WTC11 (cell line): Measurements from ENCODE around the gene PET117. TPM values are rescaled to one million over a fixed set of nuclear protein-coding genes. Genes with fewer than 3 reads are reported as not detected.
"Not testable (repeated sequence)": the region's sequence is repeated elsewhere in the genome, so short reads cannot be mapped to it uniquely, and the experiment has no call there.

Experiments
- ATAC-seq: fragments of 200-7000 bp; cut with Tn5 transposase; 2 replicates; pipeline ENCODE4 v1.10.0; 2021; ENCODE audit warnings: mild to moderate bottlenecking, moderate library complexity
- CTCF ChIA-PET: fragments of 300-600 bp; sonication (Branson Sonifier 250); formaldehyde crosslinking; loops from one replicate; lab custom pipeline; 2021; ENCODE audit warnings: antibody characterized with exemption; lab: Charles Lee
- POLR2A ChIA-PET: fragments of 350-600 bp; sonication (Branson Sonifier 250); formaldehyde crosslinking; loops from one replicate; lab custom pipeline; 2021; ENCODE audit warnings: antibody characterized with exemption; lab: Charles Lee
- DNase-seq: peaks from one replicate; pipeline ENCODE4 v3.0.0; 2021; ENCODE audit warnings: low spot score
- H3K27ac Mint-ChIP-seq: 2 replicates; pipeline ENCODE4 v1.8.0; 2021; ENCODE audit warnings: mixed read lengths
- H3K27me3 Mint-ChIP-seq: 2 replicates; pipeline ENCODE4 v1.8.0; 2021; ENCODE audit warnings: low read depth, mild to moderate bottlenecking, moderate library complexity, mixed read lengths
- H3K36me3 Mint-ChIP-seq: 2 replicates; pipeline ENCODE4 v1.8.0; 2021; ENCODE audit warnings: mixed read lengths
- H3K4me1 Mint-ChIP-seq: 2 replicates; pipeline ENCODE4 v1.8.0; 2022; ENCODE audit warnings: mixed read lengths
- H3K4me3 Mint-ChIP-seq: 2 replicates; pipeline ENCODE4 v1.8.0; 2021; ENCODE audit warnings: mild to moderate bottlenecking, moderate library complexity, mixed read lengths
- H3K9me3 Mint-ChIP-seq: 2 replicates; pipeline ENCODE4 v1.8.0; 2021; ENCODE audit warnings: mixed read lengths
- EMX1 ChIP-seq: fragments of 250-450 bp; sonication (Bioruptor Pico); IDR thresholded peaks from 2 replicates; pipeline ENCODE4 v1.8.0; 2021; ENCODE audit warnings: mild to moderate bottlenecking
- GABPB1 ChIP-seq: sonication (generic); formaldehyde crosslinking; IDR thresholded peaks from 2 replicates; pipeline ENCODE4 v1.8.1; 2023; ENCODE audit warnings: mild to moderate bottlenecking, missing genetic modification reagents
- GRHL2 ChIP-seq: fragments of 250-450 bp; sonication (Bioruptor Pico); IDR thresholded peaks from 2 replicates; pipeline ENCODE4 v1.8.0; 2022; ENCODE audit warnings: mild to moderate bottlenecking, moderate library complexity; ENCODE audit not compliant: insufficient replicate concordance, severe bottlenecking
- NFATC4 ChIP-seq: fragments of 250-450 bp; sonication (Bioruptor Pico); IDR thresholded peaks from 2 replicates; pipeline ENCODE4 v1.9.0; 2021; ENCODE audit warnings: mild to moderate bottlenecking
- SMAD4 ChIP-seq: sonication (generic); formaldehyde crosslinking; IDR thresholded peaks from 2 replicates; pipeline ENCODE4 v1.8.0; 2022; ENCODE audit warnings: mild to moderate bottlenecking, missing genetic modification reagents
- USF1 ChIP-seq: sonication (generic); formaldehyde crosslinking; IDR thresholded peaks from 2 replicates; pipeline ENCODE4 v1.8.0; 2022; ENCODE audit warnings: mild to moderate bottlenecking, missing genetic modification reagents
- ZNF121 ChIP-seq: sonication (generic); formaldehyde crosslinking; IDR thresholded peaks from 2 replicates; pipeline ENCODE4 v1.8.0; 2023; ENCODE audit warnings: missing genetic modification reagents
- ZNF232 ChIP-seq: sonication (generic); formaldehyde crosslinking; IDR thresholded peaks from 2 replicates; pipeline ENCODE4 v1.8.0; 2022; ENCODE audit warnings: mild to moderate bottlenecking, missing genetic modification reagents
- ZNF317 ChIP-seq: sonication (generic); formaldehyde crosslinking; IDR thresholded peaks from 2 replicates; pipeline ENCODE4 v1.8.1; 2023; ENCODE audit warnings: low read depth, mild to moderate bottlenecking, moderate library complexity, missing genetic modification reagents, borderline replicate concordance
- ZSCAN18 ChIP-seq: fragments of 250-450 bp; sonication (Bioruptor Pico); IDR thresholded peaks from 2 replicates; pipeline ENCODE4 v2.1.2; 2022; ENCODE audit warnings: mild to moderate bottlenecking, moderate library complexity
- total RNA-seq: library from RNA; stranded (reverse); gene quantifications from 3 replicates; pipeline ENCODE4 v1.2.3, GENCODE V29; 2021
- TF ChIP-seq, protein P1 (sequence below): sonication (generic); formaldehyde crosslinking; IDR thresholded peaks from 2 replicates; pipeline ENCODE4 v1.8.0; 2023; ENCODE audit warnings: missing genetic modification reagents
- TF ChIP-seq, protein P2 (sequence below): sonication (generic); formaldehyde crosslinking; IDR thresholded peaks from 2 replicates; pipeline ENCODE4 v1.8.0; 2022; ENCODE audit warnings: mild to moderate bottlenecking, missing genetic modification reagents

Gene PET117
- total RNA-seq, 1 experiment from 2014 or later: 21.6 TPM

DNA sequence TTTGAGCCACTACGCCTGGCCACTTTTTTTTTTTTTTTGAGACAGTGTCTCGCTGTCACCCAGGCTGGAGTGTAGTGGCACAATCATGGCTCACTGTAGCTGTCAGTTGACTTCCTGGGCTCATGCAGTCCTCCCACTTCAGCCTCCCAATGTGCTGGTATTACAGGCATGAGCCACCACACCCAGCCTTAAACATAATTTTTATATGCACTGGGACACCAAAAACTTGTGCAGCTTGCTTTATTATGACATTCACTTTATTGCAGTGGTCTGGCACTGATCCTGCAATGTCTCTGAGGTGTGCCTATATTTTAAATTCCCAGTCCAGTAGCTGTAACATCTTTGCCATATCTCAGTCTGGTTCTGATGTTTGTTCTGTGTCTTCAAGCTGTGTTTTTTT, 34.7 kb downstream of the PET117 start:
- POLR2A ChIA-PET: interaction anchor here (0.7 kb wide), 1 partner anchor 29 kb away, joined by 3 read pairs; no protein-coding TSS in a partner anchor
- ATAC-seq: no peak
- CTCF ChIA-PET: interaction anchor here (0.5 kb wide), 1 partner anchor 8 kb away, joined by 3 read pairs; no protein-coding TSS in a partner anchor
- TF ChIP-seq SMAD4 (CRISPR knock-in tag) (no peak), ZNF317 (CRISPR knock-in tag) (no peak), NFATC4 (CRISPR knock-in tag) (no peak), GRHL2 (CRISPR knock-in tag) (no peak), USF1 (CRISPR knock-in tag) (no peak), ZNF121 (CRISPR knock-in tag) (no peak)
- DNase-seq: no peak
- H3K4me1 Mint-ChIP-seq: peaks cover 5% of the 10 kb centered on the region; the same call in 1 of the 2 replicates
- H3K27ac Mint-ChIP-seq: no peak overlapping the region
- H3K9me3 Mint-ChIP-seq: no peaks in the 10 kb centered on the region
- peaks cover 28% of the 10 kb centered on the region for H3K36me3 Mint-ChIP-seq
- H3K4me3 Mint-ChIP-seq: no peak overlapping the region
- no peaks in the 10 kb centered on the region for H3K27me3 Mint-ChIP-seq

GRCh38 chr20:18174906-18175683, 37.4 kb downstream of the PET117 start:
- Mint-ChIP-seq H3K27me3 (no peaks in the 10 kb centered on the region), H3K36me3 (peaks cover 42% of the 10 kb centered on the region), H3K4me3 (no peak overlapping the region), H3K4me1 (peaks cover 5% of the 10 kb centered on the region; the same call in 1 of the 2 replicates), H3K27ac (peak overlapping the region; percentile 38), H3K9me3 (peaks cover 12% of the 10 kb centered on the region)
- ATAC-seq (no peak; the same call in 1 of the 2 replicates), DNase-seq (no peak)
- POLR2A ChIA-PET: interaction anchor here (1.0 kb wide), 1 partner anchor 37 kb away, joined by 3 read pairs; the partner anchor contains the start of genes KAT14 and PET117
- CTCF ChIA-PET: interaction anchor here (1.1 to 2.4 kb wide), 4 partner anchors 10 to 85 kb away, joined by 3 to 17 read pairs (median 8); no protein-coding TSS in a partner anchor
- no peak for TF ChIP-seq EMX1
- peak; percentile 76 for TF ChIP-seq ZNF317 (CRISPR knock-in tag)
- TF ChIP-seq, protein P1, sequence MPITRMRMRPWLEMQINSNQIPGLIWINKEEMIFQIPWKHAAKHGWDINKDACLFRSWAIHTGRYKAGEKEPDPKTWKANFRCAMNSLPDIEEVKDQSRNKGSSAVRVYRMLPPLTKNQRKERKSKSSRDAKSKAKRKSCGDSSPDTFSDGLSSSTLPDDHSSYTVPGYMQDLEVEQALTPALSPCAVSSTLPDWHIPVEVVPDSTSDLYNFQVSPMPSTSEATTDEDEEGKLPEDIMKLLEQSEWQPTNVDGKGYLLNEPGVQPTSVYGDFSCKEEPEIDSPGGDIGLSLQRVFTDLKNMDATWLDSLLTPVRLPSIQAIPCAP (CRISPR knock-in tag): no peak

DNA sequence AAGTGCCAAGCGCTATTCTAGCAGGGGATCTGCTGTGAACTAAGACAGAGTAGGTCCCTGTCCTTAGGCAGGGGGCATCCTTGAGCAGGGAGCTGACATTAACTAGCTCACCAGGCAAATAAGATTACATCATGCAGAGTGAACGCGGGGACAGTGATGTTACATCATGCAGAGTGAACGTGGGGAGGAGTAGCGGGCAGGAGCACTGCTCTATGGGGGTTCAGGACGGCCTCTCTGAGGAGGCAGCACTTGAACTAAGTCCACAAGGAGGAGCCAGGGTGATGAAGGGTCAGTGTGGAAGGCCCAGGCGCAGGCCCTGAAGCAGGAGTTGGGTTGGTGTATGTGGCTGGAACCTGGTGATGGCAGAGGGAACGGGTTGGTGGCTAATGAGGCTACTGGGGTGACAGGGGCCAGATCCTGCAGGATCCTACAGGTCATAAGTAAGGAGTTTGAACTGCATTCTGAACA, 38.7 kb downstream of the PET117 start:
- no peak overlapping the region for H3K4me3 Mint-ChIP-seq
- ChIA-PET CTCF (interaction anchor here (0.7 to 2.4 kb wide), 12 partner anchors 8 to 310 kb away, joined by 3 to 17 read pairs (median 4); no protein-coding TSS in a partner anchor), POLR2A (interaction anchor here (0.7 to 1.0 kb wide), 2 partner anchors 38 to 205 kb away, joined by 3 to 9 read pairs; partner anchors contain the start of genes KAT14 and PET117)
- peaks cover 5% of the 10 kb centered on the region; the same call in 1 of the 2 replicates for H3K4me1 Mint-ChIP-seq
- no peaks in the 10 kb centered on the region for H3K27me3 Mint-ChIP-seq
- peaks cover 19% of the 10 kb centered on the region for H3K9me3 Mint-ChIP-seq
- peak; percentile 98 for TF ChIP-seq GABPB1 (CRISPR knock-in tag)
- TF ChIP-seq ZNF232: no peak
- TF ChIP-seq, protein P2, sequence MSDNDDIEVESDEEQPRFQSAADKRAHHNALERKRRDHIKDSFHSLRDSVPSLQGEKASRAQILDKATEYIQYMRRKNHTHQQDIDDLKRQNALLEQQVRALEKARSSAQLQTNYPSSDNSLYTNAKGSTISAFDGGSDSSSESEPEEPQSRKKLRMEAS (CRISPR knock-in tag): peak; percentile 10; the same call in 1 of the 2 replicates
- TF ChIP-seq ZSCAN18 (CRISPR knock-in tag): no peak
- ATAC-seq (peak; percentile 90), DNase-seq (peak; percentile 44)
- H3K36me3 Mint-ChIP-seq: peaks cover 43% of the 10 kb centered on the region
- peak overlapping the region; percentile 66 for H3K27ac Mint-ChIP-seq

- ATAC-seq, H3K4me3 Mint-ChIP-seq, DNase-seq, H3K27me3 Mint-ChIP-seq, POLR2A ChIA-PET, CTCF ChIA-PET, H3K4me1 Mint-ChIP-seq, H3K27ac Mint-ChIP-seq: not testable (repeated sequence)
- Mint-ChIP-seq H3K9me3 (peaks cover 19% of the 10 kb centered on the region), H3K36me3 (peaks cover 66% of the 10 kb centered on the region)
These were observed 42.7 kb downstream of the PET117 start for GRCh38 chr20:18180366-18180765.
